ENCODE measurements around the gene SPG11.

DNA sequence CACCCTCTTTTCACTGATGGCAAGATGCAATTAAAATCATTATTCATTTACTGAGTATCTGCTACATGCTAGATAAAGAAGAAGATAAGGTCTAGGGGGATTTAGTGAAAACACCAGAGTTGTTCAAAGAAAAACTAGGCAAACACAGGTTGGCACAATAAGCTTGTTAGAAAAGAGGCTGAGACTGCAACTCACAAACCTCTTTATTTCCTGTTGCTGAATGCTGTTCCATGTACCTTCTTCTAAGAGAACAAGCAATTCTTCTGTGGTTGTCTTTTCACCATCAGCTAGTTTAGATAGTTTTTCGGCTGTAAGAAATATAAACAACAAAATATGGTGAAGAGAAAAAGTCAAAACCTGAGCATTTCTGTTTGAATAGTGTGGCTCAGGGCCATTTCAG is 65.4 kb downstream of the SPG11 start:
- TF ChIP-seq, protein P1, sequence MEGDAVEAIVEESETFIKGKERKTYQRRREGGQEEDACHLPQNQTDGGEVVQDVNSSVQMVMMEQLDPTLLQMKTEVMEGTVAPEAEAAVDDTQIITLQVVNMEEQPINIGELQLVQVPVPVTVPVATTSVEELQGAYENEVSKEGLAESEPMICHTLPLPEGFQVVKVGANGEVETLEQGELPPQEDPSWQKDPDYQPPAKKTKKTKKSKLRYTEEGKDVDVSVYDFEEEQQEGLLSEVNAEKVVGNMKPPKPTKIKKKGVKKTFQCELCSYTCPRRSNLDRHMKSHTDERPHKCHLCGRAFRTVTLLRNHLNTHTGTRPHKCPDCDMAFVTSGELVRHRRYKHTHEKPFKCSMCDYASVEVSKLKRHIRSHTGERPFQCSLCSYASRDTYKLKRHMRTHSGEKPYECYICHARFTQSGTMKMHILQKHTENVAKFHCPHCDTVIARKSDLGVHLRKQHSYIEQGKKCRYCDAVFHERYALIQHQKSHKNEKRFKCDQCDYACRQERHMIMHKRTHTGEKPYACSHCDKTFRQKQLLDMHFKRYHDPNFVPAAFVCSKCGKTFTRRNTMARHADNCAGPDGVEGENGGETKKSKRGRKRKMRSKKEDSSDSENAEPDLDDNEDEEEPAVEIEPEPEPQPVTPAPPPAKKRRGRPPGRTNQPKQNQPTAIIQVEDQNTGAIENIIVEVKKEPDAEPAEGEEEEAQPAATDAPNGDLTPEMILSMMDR (IDR thresholded peaks at IDR 0.05): no peak
- TF ChIP-seq POLR2AphosphoS5 (IDR thresholded peaks at IDR 0.05) (no peak), POLR2A (IDR thresholded peaks at IDR 0.05) (no peak)
